ENCODE measurements around the gene ZNF277.
"Not testable (repeated sequence)": the region's sequence is repeated elsewhere in the genome, so short reads cannot be mapped to it uniquely, and the experiment has no call there.

ZNF277 gene

GRCh38 chr7:112286250-112287086 lies 80.0 kb downstream of the ZNF277 start:
- in situ Hi-C loops (cut with MboI; ENCODE audit: low sequenced_read_pairs) = no loop called here

GRCh38 chr7:112288301-112288700 lies 81.8 kb downstream of the ZNF277 start:
- in situ Hi-C loops (cut with MboI; ENCODE audit: low sequenced_read_pairs) = no loop called here

GRCh38 chr7:112290065-112290464 lies 83.6 kb downstream of the ZNF277 start:
- in situ Hi-C loops (cut with MboI; ENCODE audit: low sequenced_read_pairs) = no loop called here

- in situ Hi-C loops (cut with MboI; ENCODE audit: low sequenced_read_pairs) = no loop called here
These were observed 85.7 kb downstream of the ZNF277 start for GRCh38 chr7:112292162-112292561.

GRCh38 chr7:112293416-112293815 lies 86.9 kb downstream of the ZNF277 start:
- in situ Hi-C loops (cut with MboI; ENCODE audit: low sequenced_read_pairs) = no loop called here

GRCh38 chr7:112296432-112296831 lies 89.9 kb downstream of the ZNF277 start:
- in situ Hi-C loops (cut with MboI; ENCODE audit: low sequenced_read_pairs) = no loop called here

- in situ Hi-C loops (cut with MboI; ENCODE audit: low sequenced_read_pairs) = no loop called here
These were observed 91.2 kb downstream of the ZNF277 start for GRCh38 chr7:112297681-112298080.

- in situ Hi-C loops (cut with MboI; ENCODE audit: low sequenced_read_pairs) = no loop called here
These were observed 92.1 kb downstream of the ZNF277 start for GRCh38 chr7:112298543-112299100.

GRCh38 chr7:112300072-112300471 lies 93.6 kb downstream of the ZNF277 start:
- in situ Hi-C loops (cut with MboI; ENCODE audit: low sequenced_read_pairs) = no loop called here

GRCh38 chr7:112300831-112301407 lies 94.4 kb downstream of the ZNF277 start:
- in situ Hi-C loops (cut with MboI; ENCODE audit: low sequenced_read_pairs) = no loop called here

GRCh38 chr7:112302566-112302965 lies 96.1 kb downstream of the ZNF277 start:
- in situ Hi-C loops (cut with MboI; ENCODE audit: low sequenced_read_pairs) = no loop called here

- in situ Hi-C loops (cut with MboI; ENCODE audit: low sequenced_read_pairs) = no loop called here
These were observed 100.4 kb downstream of the ZNF277 start for GRCh38 chr7:112306903-112307302.

GRCh38 chr7:112307506-112307905 lies 101.0 kb downstream of the ZNF277 start:
- in situ Hi-C loops (cut with MboI; ENCODE audit: low sequenced_read_pairs) = no loop called here

GRCh38 chr7:112308974-112309373 lies 102.5 kb downstream of the ZNF277 start:
- in situ Hi-C loops (cut with MboI; ENCODE audit: low sequenced_read_pairs) = no loop called here

GRCh38 chr7:112316803-112317202 lies 110.3 kb downstream of the ZNF277 start:
- in situ Hi-C loops (cut with MboI; ENCODE audit: low sequenced_read_pairs) = not testable (repeated sequence)

GRCh38 chr7:112322070-112322469 lies 115.6 kb downstream of the ZNF277 start:
- in situ Hi-C loops (cut with MboI; ENCODE audit: low sequenced_read_pairs) = no loop called here

- in situ Hi-C loops (cut with MboI; ENCODE audit: low sequenced_read_pairs) = no loop called here
These were observed 121.1 kb downstream of the ZNF277 start for GRCh38 chr7:112327566-112327965.

- in situ Hi-C loops (cut with MboI; ENCODE audit: low sequenced_read_pairs) = no loop called here
These were observed 125.0 kb downstream of the ZNF277 start for GRCh38 chr7:112331492-112331891.

- in situ Hi-C loops (cut with MboI; ENCODE audit: low sequenced_read_pairs) = no loop called here
These were observed 127.9 kb downstream of the ZNF277 start for GRCh38 chr7:112334366-112334765.

- in situ Hi-C loops (cut with MboI; ENCODE audit: low sequenced_read_pairs) = no loop called here
These were observed 129.8 kb downstream of the ZNF277 start for GRCh38 chr7:112336261-112336660.

GRCh38 chr7:112336936-112337576 lies 130.6 kb downstream of the ZNF277 start:
- in situ Hi-C loops (cut with MboI; ENCODE audit: low sequenced_read_pairs) = no loop called here

GRCh38 chr7:112337892-112338291 lies 131.4 kb downstream of the ZNF277 start:
- in situ Hi-C loops (cut with MboI; ENCODE audit: low sequenced_read_pairs) = no loop called here
